ENCODE results near the gene DYNC2I2.

- TF ChIP-seq CTCF (IDR thresholded peaks at IDR 0.05) (no peak), POLR2A (IDR thresholded peaks at IDR 0.05) (no peak)
Measured at GRCh38 chr9:128588581-128589233, 67.9 kb downstream of the DYNC2I2 start.

Data from body of pancreas (tissue), 4 donors.